ENCODE measurements around the gene GFRA1.

GFRA1 gene

GRCh38 chr10:116109881-116110280 lies 163.1 kb downstream of the GFRA1 start:
- in situ Hi-C loops (cut with HindIII; ENCODE audit: low sequenced_read_pairs): no loop called here

GRCh38 chr10:116109481-116109880 lies 163.5 kb downstream of the GFRA1 start:
- in situ Hi-C loops (cut with HindIII; ENCODE audit: low sequenced_read_pairs): no loop called here

- in situ Hi-C loops (cut with HindIII; ENCODE audit: low sequenced_read_pairs): no loop called here
Measured at GRCh38 chr10:116108095-116108494, 164.9 kb downstream of the GFRA1 start.

GRCh38 chr10:116106611-116107010 lies 166.4 kb downstream of the GFRA1 start:
- in situ Hi-C loops (cut with HindIII; ENCODE audit: low sequenced_read_pairs): no loop called here

GRCh38 chr10:116105264-116105663 lies 167.7 kb downstream of the GFRA1 start:
- in situ Hi-C loops (cut with HindIII; ENCODE audit: low sequenced_read_pairs): no loop called here

- in situ Hi-C loops (cut with HindIII; ENCODE audit: low sequenced_read_pairs): no loop called here
Measured at GRCh38 chr10:116104210-116104932, 168.6 kb downstream of the GFRA1 start.

GRCh38 chr10:116103668-116104067 lies 169.3 kb downstream of the GFRA1 start:
- in situ Hi-C loops (cut with HindIII; ENCODE audit: low sequenced_read_pairs): no loop called here

GRCh38 chr10:116101616-116102315 lies 171.2 kb downstream of the GFRA1 start:
- in situ Hi-C loops (cut with HindIII; ENCODE audit: low sequenced_read_pairs): no loop called here

- in situ Hi-C loops (cut with HindIII; ENCODE audit: low sequenced_read_pairs): no loop called here
Measured at GRCh38 chr10:116100984-116101383, 172.0 kb downstream of the GFRA1 start.

GRCh38 chr10:116099023-116099420 lies 174.0 kb downstream of the GFRA1 start:
- in situ Hi-C loops (cut with HindIII; ENCODE audit: low sequenced_read_pairs): no loop called here

- in situ Hi-C loops (cut with HindIII; ENCODE audit: low sequenced_read_pairs): no loop called here
Measured at GRCh38 chr10:116098411-116099022, 174.5 kb downstream of the GFRA1 start.

GRCh38 chr10:116097239-116097784 lies 175.7 kb downstream of the GFRA1 start:
- in situ Hi-C loops (cut with HindIII; ENCODE audit: low sequenced_read_pairs): no loop called here

GRCh38 chr10:116096526-116096925 lies 176.5 kb downstream of the GFRA1 start:
- in situ Hi-C loops (cut with HindIII; ENCODE audit: low sequenced_read_pairs): no loop called here

- in situ Hi-C loops (cut with HindIII; ENCODE audit: low sequenced_read_pairs): no loop called here
Measured at GRCh38 chr10:116094356-116094755, 178.7 kb downstream of the GFRA1 start.

- in situ Hi-C loops (cut with HindIII; ENCODE audit: low sequenced_read_pairs): no loop called here
Measured at GRCh38 chr10:116093031-116093430, 180.0 kb downstream of the GFRA1 start.

- in situ Hi-C loops (cut with HindIII; ENCODE audit: low sequenced_read_pairs): no loop called here
Measured at GRCh38 chr10:116088985-116089384, 184.0 kb downstream of the GFRA1 start.

- in situ Hi-C loops (cut with HindIII; ENCODE audit: low sequenced_read_pairs): no loop called here
Measured at GRCh38 chr10:116085323-116085722, 187.7 kb downstream of the GFRA1 start.

GRCh38 chr10:116084161-116084560 lies 188.8 kb downstream of the GFRA1 start:
- in situ Hi-C loops (cut with HindIII; ENCODE audit: low sequenced_read_pairs): no loop called here

- in situ Hi-C loops (cut with HindIII; ENCODE audit: low sequenced_read_pairs): no loop called here
Measured at GRCh38 chr10:116083226-116083762, 189.7 kb downstream of the GFRA1 start.

GRCh38 chr10:116082762-116083161 lies 190.2 kb downstream of the GFRA1 start:
- in situ Hi-C loops (cut with HindIII; ENCODE audit: low sequenced_read_pairs): no loop called here

GRCh38 chr10:116082206-116082605 lies 190.8 kb downstream of the GFRA1 start:
- in situ Hi-C loops (cut with HindIII; ENCODE audit: low sequenced_read_pairs): no loop called here

Data from endothelial cell of hepatic sinusoid (primary cell).